Neural cell (in vitro differentiated cells): ENCODE measurements around the gene KANSL1L. TPM values are rescaled to one million over a fixed set of nuclear protein-coding genes. Genes with fewer than 3 reads are reported as not detected.

ENCODE experiments used
- H2AFZ ChIP-seq: fragments of 200-600, 300-800 bp; sonication (generic), shearing (Covaris generic); 2 replicates; pipeline ENCODE4 v1.6.0; 2014; ENCODE audit warnings: low read depth, mild to moderate bottlenecking, antibody characterized with exemption, low read length, moderate library complexity
- H3F3A ChIP-seq: fragments of 200-600 bp; shearing (Covaris generic); 2 replicates; pipeline ENCODE4 v1.6.1; 2016; ENCODE audit warnings: mild to moderate bottlenecking, moderate library complexity, mixed read lengths, antibody characterized with exemption, low read length; ENCODE audit not compliant: insufficient read depth, poor library complexity, severe bottlenecking
- H3K27ac ChIP-seq: fragments of 200-600, 300-800 bp; sonication (generic), shearing (Covaris generic); 2 replicates; pipeline ENCODE4 v1.5.1; 2014; ENCODE audit warnings: mild to moderate bottlenecking, low read length, moderate library complexity
- H3K27me3 ChIP-seq: fragments of 300-800, 200-600 bp; sonication (generic), shearing (Covaris generic); 2 replicates; pipeline ENCODE4 v1.6.0; 2014; ENCODE audit warnings: mild to moderate bottlenecking, low read depth, low read length, moderate library complexity; ENCODE audit not compliant: insufficient read depth
- H3K36me3 ChIP-seq: fragments of 300-800, 200-600 bp; sonication (generic), shearing (Covaris generic); 2 replicates; pipeline ENCODE4 v1.5.1; 2014; ENCODE audit warnings: mild to moderate bottlenecking, antibody characterized with exemption, low read length, moderate library complexity; ENCODE audit not compliant: insufficient read depth
- H3K4me2 ChIP-seq: fragments of 300-800, 200-600 bp; sonication (generic), shearing (Covaris generic); 2 replicates; pipeline ENCODE4 v1.6.0; 2014; ENCODE audit warnings: mild to moderate bottlenecking, low read length
- H3K4me3 ChIP-seq: fragments of 300-800, 200-600 bp; sonication (generic), shearing (Covaris generic); 2 replicates; pipeline ENCODE4 v1.5.1; 2014; ENCODE audit warnings: mild to moderate bottlenecking, low read length, moderate library complexity
- H3K79me2 ChIP-seq: fragments of 200-600 bp; shearing (Covaris generic); replicated peaks from 2 replicates; pipeline ENCODE4 v1.6.0; 2014; ENCODE audit warnings: mild to moderate bottlenecking, low read length, moderate library complexity; ENCODE audit not compliant: insufficient read depth
- H3K9ac ChIP-seq: fragments of 300-800, 200-600 bp; sonication (generic), shearing (Covaris generic); 2 replicates; pipeline ENCODE4 v1.6.1; 2016; ENCODE audit warnings: mild to moderate bottlenecking, low read length, mixed read lengths
- H3K9me2 ChIP-seq: fragments of 200-600 bp; shearing (Covaris generic); 2 replicates; pipeline ENCODE4 v1.6.1; 2016; ENCODE audit warnings: mild to moderate bottlenecking, low read length, mixed read lengths; ENCODE audit not compliant: insufficient read depth
- H3K9me3 ChIP-seq: fragments of 200-600, 300-800 bp; sonication (generic), shearing (Covaris generic); 2 replicates; pipeline ENCODE4 v1.6.1; 2016; ENCODE audit warnings: mild to moderate bottlenecking, mixed run types, low read length, moderate library complexity, mixed read lengths
- H4K20me1 ChIP-seq: fragments of 200-600 bp; shearing (Covaris generic); 2 replicates; pipeline ENCODE4 v1.6.1; 2016; ENCODE audit warnings: mild to moderate bottlenecking, mixed run types; ENCODE audit not compliant: insufficient read depth
- EP300 ChIP-seq: fragments of 450-650 bp; conservative IDR thresholded peaks from 2 replicates; pipeline ENCODE4 v1.6.1; 2014; ENCODE audit warnings: antibody characterized with exemption, mild to moderate bottlenecking, moderate library complexity; ENCODE audit not compliant: poor library complexity, severe bottlenecking
- EZH2 ChIP-seq: fragments of 200-600, 300-800 bp; shearing (Covaris generic), sonication (generic); IDR thresholded peaks from 2 replicates; pipeline ENCODE4 v1.6.1; 2014; ENCODE audit warnings: antibody characterized with exemption, low read length, borderline replicate concordance, mild to moderate bottlenecking; ENCODE audit not compliant: insufficient read depth, poor library complexity, severe bottlenecking
- MXI1 ChIP-seq: fragments of 450-650 bp; conservative IDR thresholded peaks from 2 replicates; pipeline ENCODE4 v1.6.1; 2014; ENCODE audit warnings: antibody characterized with exemption, mild to moderate bottlenecking; ENCODE audit not compliant: poor library complexity, severe bottlenecking
- POLR2AphosphoS5 ChIP-seq: IDR thresholded peaks from 2 replicates; pipeline ENCODE4 v1.6.1; 2012
- RAD21 ChIP-seq: fragments of 450-650 bp; conservative IDR thresholded peaks from 2 replicates; pipeline ENCODE4 v1.6.1; 2014; ENCODE audit warnings: antibody characterized with exemption, mild to moderate bottlenecking, moderate library complexity
- SMC3 ChIP-seq: fragments of 450-650 bp; conservative IDR thresholded peaks from 2 replicates; pipeline ENCODE4 v1.6.1; 2014; ENCODE audit warnings: antibody characterized with exemption, mild to moderate bottlenecking, moderate library complexity; ENCODE audit not compliant: poor library complexity
- TAF1 ChIP-seq: IDR thresholded peaks from 2 replicates; pipeline ENCODE4 v1.6.1; 2012; ENCODE audit warnings: low read depth
- polyA plus RNA-seq: library from polyadenylated mRNA; depleted of rRNA; stranded (reverse); fragments of >200 nt; gene quantifications from 2 replicates; pipeline ENCODE4 v1.2.3, GENCODE V29; 2014
- TF ChIP-seq, protein P1 (sequence below): IDR thresholded peaks from 2 replicates; pipeline ENCODE4 v1.6.1; 2012; ENCODE audit warnings: borderline replicate concordance
- TF ChIP-seq, protein P2 (sequence below): fragments of 450-650 bp; IDR thresholded peaks from 2 replicates; pipeline ENCODE4 v1.5.1; 2014; ENCODE audit warnings: antibody characterized with exemption, mild to moderate bottlenecking, moderate library complexity; ENCODE audit not compliant: poor library complexity, severe bottlenecking

Gene KANSL1L
- polyA plus RNA-seq, 1 donor from 2014 or later: 27.6 TPM

- H3K27me3 ChIP-seq: no peaks in the 10 kb centered on the region
- no peak overlapping the region for H2AFZ ChIP-seq
- no peaks in the 10 kb centered on the region for H3K9me2 ChIP-seq
- H3K9ac ChIP-seq: no peak overlapping the region
- H3K4me3 ChIP-seq: no peak overlapping the region
- no peak overlapping the region for H3K27ac ChIP-seq
- H3F3A ChIP-seq: no peaks in the 10 kb centered on the region
- peaks cover 14% of the 10 kb centered on the region for H3K36me3 ChIP-seq
- no peaks in the 10 kb centered on the region for H3K9me3 ChIP-seq
- H3K4me2 ChIP-seq: no peak overlapping the region
- no peaks in the 10 kb centered on the region for H4K20me1 ChIP-seq
- H3K79me2 ChIP-seq: no peaks in the 10 kb centered on the region
- no peak for TF ChIP-seq RAD21
- TF ChIP-seq EZH2: no peak
- no peak for TF ChIP-seq MXI1
- no peak for TF ChIP-seq TAF1
- TF ChIP-seq EP300: no peak
- TF ChIP-seq, protein P1, sequence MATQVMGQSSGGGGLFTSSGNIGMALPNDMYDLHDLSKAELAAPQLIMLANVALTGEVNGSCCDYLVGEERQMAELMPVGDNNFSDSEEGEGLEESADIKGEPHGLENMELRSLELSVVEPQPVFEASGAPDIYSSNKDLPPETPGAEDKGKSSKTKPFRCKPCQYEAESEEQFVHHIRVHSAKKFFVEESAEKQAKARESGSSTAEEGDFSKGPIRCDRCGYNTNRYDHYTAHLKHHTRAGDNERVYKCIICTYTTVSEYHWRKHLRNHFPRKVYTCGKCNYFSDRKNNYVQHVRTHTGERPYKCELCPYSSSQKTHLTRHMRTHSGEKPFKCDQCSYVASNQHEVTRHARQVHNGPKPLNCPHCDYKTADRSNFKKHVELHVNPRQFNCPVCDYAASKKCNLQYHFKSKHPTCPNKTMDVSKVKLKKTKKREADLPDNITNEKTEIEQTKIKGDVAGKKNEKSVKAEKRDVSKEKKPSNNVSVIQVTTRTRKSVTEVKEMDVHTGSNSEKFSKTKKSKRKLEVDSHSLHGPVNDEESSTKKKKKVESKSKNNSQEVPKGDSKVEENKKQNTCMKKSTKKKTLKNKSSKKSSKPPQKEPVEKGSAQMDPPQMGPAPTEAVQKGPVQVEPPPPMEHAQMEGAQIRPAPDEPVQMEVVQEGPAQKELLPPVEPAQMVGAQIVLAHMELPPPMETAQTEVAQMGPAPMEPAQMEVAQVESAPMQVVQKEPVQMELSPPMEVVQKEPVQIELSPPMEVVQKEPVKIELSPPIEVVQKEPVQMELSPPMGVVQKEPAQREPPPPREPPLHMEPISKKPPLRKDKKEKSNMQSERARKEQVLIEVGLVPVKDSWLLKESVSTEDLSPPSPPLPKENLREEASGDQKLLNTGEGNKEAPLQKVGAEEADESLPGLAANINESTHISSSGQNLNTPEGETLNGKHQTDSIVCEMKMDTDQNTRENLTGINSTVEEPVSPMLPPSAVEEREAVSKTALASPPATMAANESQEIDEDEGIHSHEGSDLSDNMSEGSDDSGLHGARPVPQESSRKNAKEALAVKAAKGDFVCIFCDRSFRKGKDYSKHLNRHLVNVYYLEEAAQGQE: no peak
- TF ChIP-seq SMC3: no peak
- TF ChIP-seq, protein P2, sequence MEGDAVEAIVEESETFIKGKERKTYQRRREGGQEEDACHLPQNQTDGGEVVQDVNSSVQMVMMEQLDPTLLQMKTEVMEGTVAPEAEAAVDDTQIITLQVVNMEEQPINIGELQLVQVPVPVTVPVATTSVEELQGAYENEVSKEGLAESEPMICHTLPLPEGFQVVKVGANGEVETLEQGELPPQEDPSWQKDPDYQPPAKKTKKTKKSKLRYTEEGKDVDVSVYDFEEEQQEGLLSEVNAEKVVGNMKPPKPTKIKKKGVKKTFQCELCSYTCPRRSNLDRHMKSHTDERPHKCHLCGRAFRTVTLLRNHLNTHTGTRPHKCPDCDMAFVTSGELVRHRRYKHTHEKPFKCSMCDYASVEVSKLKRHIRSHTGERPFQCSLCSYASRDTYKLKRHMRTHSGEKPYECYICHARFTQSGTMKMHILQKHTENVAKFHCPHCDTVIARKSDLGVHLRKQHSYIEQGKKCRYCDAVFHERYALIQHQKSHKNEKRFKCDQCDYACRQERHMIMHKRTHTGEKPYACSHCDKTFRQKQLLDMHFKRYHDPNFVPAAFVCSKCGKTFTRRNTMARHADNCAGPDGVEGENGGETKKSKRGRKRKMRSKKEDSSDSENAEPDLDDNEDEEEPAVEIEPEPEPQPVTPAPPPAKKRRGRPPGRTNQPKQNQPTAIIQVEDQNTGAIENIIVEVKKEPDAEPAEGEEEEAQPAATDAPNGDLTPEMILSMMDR: no peak
- TF ChIP-seq POLR2AphosphoS5: no peak
Measured at GRCh38 chr2:210027608-210028007, 143.6 kb downstream of the KANSL1L start.

DNA sequence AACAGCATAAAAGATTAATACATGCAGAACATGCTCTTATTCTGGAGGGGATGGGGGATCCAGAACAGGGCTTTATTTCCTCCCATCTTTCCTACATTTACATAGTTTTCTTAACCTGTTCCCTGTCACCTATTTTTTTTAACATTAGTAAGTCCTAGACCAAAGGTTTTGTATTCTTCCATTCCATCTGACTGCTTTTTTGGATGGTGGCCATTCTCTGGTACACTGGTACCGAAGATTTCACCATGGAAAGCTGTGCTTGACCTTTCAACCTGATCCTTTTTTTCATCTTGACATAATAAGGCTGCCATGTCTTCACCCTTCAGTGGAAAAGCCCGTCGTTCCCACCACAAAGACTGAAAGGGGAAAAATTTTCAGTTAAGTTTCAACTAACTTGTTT is 148.4 kb downstream of the KANSL1L start:
- Histone ChIP-seq H3K4me3 (no peak overlapping the region), H3K9me2 (no peaks in the 10 kb centered on the region), H3K36me3 (peaks cover 21% of the 10 kb centered on the region), H4K20me1 (no peaks in the 10 kb centered on the region), H3K27ac (no peak overlapping the region), H3K4me2 (no peak overlapping the region), H3K79me2 (no peaks in the 10 kb centered on the region), H3F3A (no peaks in the 10 kb centered on the region), H3K27me3 (no peaks in the 10 kb centered on the region), H2AFZ (no peak overlapping the region), H3K9me3 (no peaks in the 10 kb centered on the region), H3K9ac (no peak overlapping the region)
- TF ChIP-seq RAD21 (no peak), MXI1 (no peak), EZH2 (no peak), TAF1 (no peak), POLR2AphosphoS5 (no peak), SMC3 (no peak), EP300 (no peak)
- TF ChIP-seq, protein P1: no peak
- TF ChIP-seq, protein P2: no peak
